Measurements from ENCODE around the gene RPL7A. TPM values are rescaled to one million over a fixed set of nuclear protein-coding genes. Genes with fewer than 3 reads are reported as not detected.
A peak's percentile ranks its signal among the peaks of the same experiment; 100 is the strongest.

Gene RPL7A
- total RNA-seq, 1 donor, result 1,651 TPM

DNA sequence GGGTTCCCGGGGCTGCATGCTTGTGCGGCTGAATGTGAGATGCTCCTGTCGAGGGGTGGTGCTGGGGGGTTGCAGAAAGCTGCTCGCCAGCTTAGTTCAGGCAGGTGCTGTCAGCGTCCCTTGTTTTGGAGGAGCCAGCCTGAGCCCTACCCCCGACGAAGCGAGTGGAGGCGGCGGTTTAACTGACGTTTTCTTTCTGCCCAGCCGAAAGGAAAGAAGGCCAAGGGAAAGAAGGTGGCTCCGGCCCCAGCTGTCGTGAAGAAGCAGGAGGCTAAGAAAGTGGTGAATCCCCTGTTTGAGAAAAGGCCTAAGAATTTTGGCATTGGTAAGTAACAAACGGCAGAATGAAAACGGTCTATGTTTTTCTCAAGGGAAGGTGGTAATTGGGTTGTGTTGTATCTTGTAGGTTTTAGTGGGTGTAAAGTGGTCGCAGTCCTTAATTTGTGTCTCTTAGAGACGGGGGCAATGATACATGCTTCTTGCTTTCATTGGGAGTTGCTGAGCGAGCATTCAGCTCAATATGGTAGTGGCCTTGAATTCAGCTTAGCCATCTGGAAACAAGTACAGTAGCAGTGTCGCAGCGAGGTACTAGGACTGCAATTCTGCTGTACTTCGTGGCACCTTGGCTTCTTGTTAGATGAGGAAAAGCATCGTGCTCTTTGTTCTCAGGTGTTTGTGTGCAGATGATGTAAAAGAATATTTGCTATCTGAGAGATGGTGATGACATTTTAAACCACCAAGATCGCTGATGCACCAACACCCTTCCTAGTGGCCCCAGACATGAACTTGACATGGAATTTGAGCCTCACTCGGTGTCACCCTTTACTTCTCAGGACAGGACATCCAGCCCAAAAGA, 928 bp downstream of the RPL7A start:
- no peak for DNase-seq (ENCODE audit: low read depth)
- TF ChIP-seq, protein P1, sequence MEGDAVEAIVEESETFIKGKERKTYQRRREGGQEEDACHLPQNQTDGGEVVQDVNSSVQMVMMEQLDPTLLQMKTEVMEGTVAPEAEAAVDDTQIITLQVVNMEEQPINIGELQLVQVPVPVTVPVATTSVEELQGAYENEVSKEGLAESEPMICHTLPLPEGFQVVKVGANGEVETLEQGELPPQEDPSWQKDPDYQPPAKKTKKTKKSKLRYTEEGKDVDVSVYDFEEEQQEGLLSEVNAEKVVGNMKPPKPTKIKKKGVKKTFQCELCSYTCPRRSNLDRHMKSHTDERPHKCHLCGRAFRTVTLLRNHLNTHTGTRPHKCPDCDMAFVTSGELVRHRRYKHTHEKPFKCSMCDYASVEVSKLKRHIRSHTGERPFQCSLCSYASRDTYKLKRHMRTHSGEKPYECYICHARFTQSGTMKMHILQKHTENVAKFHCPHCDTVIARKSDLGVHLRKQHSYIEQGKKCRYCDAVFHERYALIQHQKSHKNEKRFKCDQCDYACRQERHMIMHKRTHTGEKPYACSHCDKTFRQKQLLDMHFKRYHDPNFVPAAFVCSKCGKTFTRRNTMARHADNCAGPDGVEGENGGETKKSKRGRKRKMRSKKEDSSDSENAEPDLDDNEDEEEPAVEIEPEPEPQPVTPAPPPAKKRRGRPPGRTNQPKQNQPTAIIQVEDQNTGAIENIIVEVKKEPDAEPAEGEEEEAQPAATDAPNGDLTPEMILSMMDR (IDR thresholded peaks at IDR 0.05; ENCODE audit: insufficient read depth, low read depth, low read length), result no peak
- H3K4me3 ChIP-seq (ENCODE audit: low read depth, low read length), result peak overlapping the region; percentile 98

DNA sequence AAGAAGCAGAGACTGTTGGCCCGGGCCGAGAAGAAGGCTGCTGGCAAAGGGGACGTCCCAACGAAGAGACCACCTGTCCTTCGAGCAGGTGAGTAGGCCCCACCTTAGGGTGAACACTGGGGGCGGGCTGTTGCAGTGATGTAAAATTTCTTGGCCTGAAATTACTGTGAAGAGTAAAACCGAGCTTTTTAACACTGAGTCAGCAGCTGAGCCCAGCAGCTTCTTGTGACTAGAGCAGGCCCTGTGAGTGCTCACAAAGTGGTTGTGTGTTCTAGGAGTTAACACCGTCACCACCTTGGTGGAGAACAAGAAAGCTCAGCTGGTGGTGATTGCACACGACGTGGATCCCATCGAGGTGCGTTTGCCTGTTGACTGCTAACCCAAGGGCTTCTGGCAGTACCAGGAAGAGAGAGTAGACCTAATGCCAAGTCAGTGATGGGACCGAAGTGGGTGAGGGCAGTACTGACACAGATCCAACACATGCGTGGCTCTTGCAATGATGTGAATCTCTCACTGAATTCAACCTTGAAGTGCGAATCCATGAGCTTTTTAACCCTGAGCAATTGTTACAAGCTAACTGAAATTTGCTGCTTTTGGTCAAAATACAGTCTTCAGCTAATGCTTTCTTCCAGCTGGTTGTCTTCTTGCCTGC, 2.1 kb downstream of the RPL7A start:
- no peak for DNase-seq (ENCODE audit: low read depth)
- TF ChIP-seq, protein P1 (IDR thresholded peaks at IDR 0.05; ENCODE audit: insufficient read depth, low read depth, low read length), result no peak
- H3K4me3 ChIP-seq (ENCODE audit: low read depth, low read length), result peak overlapping the region; percentile 4

DNA sequence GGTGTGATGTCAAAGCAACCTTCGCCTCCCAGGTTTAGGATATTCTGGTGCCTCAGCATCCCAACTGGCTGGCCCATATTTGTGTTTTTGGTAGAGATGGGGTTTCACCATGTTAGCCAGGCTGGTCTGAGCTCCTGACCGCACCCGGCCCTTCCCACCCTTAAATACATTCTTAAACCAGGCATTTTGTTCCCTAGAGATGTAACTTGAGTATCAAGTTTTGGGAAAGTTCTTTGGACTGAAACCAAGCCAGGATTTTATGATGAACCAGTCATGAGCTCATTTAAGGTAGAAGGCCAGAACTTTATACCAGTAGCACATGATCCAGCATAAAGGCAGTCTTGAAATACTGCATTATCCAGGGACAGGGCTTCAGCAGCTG, 3.5 kb downstream of the RPL7A start:
- TF ChIP-seq, protein P1 (IDR thresholded peaks at IDR 0.05; ENCODE audit: insufficient read depth, low read depth, low read length), result no peak
- H3K4me3 ChIP-seq (ENCODE audit: low read depth, low read length), result no peak overlapping the region
- DNase-seq (ENCODE audit: low read depth), result no peak

GRCh38 chr9:133351908-133352634, 4.1 kb downstream of the RPL7A start:
- no peak overlapping the region for H3K4me3 ChIP-seq (ENCODE audit: low read depth, low read length)
- TF ChIP-seq, protein P1 (IDR thresholded peaks at IDR 0.05; ENCODE audit: insufficient read depth, low read depth, low read length), result peak; percentile 62
- DNase-seq (ENCODE audit: low read depth), result peak; percentile 53

DNA sequence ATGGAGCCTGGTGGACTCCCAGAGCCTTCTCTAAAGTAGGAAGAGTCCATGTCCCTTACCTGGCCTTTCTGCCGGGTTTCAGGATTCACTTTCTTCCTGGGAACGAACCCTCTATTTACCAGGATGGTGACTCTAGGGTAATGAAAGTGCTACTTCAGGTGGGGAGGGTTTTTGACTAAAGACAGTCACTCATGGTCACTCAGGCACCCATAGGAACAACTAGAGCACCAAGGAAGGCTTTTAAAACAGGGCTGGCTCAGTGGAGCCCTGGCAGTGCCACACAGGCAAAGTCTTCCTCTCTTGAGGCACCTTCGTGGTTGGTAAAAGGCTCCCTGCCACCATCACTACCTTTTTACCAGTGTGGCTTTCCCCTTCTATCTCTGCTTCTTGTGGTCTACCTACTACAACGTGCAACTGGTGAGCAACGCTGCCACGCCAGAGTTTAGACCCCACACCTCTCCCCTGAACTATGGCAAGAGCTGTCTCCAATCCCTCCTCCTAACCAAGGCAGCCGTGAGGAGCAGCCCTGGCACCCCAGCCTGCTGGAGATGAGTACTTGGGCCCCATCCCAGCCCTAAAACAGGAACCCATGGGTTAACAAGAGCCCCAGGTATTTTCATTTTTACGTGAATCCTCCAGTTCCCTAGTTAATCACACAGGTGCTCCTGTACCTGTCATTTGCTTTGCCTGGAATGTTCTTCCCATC, 4.8 kb downstream of the RPL7A start:
- no peak for DNase-seq (ENCODE audit: low read depth)
- no peak overlapping the region for H3K4me3 ChIP-seq (ENCODE audit: low read depth, low read length)
- TF ChIP-seq, protein P1 (IDR thresholded peaks at IDR 0.05; ENCODE audit: insufficient read depth, low read depth, low read length), result no peak

- TF ChIP-seq, protein P1 (IDR thresholded peaks at IDR 0.05; ENCODE audit: insufficient read depth, low read depth, low read length), result no peak
- DNase-seq (ENCODE audit: low read depth), result no peak
- no peak overlapping the region for H3K4me3 ChIP-seq (ENCODE audit: low read depth, low read length)
These were observed 5.5 kb downstream of the RPL7A start for GRCh38 chr9:133353548-133353947.
